ENCODE measurements around the gene PHEX.

DNA sequence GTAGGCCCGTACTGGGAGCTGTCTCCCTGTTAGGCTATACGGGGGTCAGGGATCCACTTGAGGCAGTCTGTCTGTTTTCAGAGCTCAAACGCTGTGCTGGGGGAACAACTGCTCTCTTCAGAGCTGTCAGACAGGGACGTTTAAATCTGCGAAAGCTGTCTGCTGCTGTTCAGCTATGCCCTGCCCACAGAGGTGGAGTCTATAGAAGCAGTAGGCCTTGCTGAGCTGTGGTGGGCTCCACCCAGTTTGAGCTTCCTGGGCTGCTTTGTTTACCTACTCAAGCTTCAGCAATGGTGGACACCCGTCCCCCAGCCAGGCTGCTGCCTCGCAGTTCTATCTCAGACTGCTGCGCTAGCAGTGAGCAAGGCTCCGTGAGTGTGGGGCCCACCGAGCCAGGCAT lies 27.3 kb upstream of the PHEX start:
- TF ChIP-seq, protein P1, sequence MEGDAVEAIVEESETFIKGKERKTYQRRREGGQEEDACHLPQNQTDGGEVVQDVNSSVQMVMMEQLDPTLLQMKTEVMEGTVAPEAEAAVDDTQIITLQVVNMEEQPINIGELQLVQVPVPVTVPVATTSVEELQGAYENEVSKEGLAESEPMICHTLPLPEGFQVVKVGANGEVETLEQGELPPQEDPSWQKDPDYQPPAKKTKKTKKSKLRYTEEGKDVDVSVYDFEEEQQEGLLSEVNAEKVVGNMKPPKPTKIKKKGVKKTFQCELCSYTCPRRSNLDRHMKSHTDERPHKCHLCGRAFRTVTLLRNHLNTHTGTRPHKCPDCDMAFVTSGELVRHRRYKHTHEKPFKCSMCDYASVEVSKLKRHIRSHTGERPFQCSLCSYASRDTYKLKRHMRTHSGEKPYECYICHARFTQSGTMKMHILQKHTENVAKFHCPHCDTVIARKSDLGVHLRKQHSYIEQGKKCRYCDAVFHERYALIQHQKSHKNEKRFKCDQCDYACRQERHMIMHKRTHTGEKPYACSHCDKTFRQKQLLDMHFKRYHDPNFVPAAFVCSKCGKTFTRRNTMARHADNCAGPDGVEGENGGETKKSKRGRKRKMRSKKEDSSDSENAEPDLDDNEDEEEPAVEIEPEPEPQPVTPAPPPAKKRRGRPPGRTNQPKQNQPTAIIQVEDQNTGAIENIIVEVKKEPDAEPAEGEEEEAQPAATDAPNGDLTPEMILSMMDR (IDR thresholded peaks at IDR 0.05; ENCODE audit: insufficient read depth, low read length) = no peak
- TF ChIP-seq POLR2AphosphoS5 (IDR thresholded peaks at IDR 0.05; ENCODE audit: low read depth) (no peak), GABPA (IDR thresholded peaks at IDR 0.05; ENCODE audit: low read depth) (no peak), SPI1 (IDR thresholded peaks at IDR 0.05; ENCODE audit: borderline replicate concordance, low read depth) (no peak)
- TF ChIP-seq, protein P2, sequence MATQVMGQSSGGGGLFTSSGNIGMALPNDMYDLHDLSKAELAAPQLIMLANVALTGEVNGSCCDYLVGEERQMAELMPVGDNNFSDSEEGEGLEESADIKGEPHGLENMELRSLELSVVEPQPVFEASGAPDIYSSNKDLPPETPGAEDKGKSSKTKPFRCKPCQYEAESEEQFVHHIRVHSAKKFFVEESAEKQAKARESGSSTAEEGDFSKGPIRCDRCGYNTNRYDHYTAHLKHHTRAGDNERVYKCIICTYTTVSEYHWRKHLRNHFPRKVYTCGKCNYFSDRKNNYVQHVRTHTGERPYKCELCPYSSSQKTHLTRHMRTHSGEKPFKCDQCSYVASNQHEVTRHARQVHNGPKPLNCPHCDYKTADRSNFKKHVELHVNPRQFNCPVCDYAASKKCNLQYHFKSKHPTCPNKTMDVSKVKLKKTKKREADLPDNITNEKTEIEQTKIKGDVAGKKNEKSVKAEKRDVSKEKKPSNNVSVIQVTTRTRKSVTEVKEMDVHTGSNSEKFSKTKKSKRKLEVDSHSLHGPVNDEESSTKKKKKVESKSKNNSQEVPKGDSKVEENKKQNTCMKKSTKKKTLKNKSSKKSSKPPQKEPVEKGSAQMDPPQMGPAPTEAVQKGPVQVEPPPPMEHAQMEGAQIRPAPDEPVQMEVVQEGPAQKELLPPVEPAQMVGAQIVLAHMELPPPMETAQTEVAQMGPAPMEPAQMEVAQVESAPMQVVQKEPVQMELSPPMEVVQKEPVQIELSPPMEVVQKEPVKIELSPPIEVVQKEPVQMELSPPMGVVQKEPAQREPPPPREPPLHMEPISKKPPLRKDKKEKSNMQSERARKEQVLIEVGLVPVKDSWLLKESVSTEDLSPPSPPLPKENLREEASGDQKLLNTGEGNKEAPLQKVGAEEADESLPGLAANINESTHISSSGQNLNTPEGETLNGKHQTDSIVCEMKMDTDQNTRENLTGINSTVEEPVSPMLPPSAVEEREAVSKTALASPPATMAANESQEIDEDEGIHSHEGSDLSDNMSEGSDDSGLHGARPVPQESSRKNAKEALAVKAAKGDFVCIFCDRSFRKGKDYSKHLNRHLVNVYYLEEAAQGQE (IDR thresholded peaks at IDR 0.05; ENCODE audit: insufficient replicate concordance, low read depth) = no peak
